ENCODE results near the gene RAC2.

DNA sequence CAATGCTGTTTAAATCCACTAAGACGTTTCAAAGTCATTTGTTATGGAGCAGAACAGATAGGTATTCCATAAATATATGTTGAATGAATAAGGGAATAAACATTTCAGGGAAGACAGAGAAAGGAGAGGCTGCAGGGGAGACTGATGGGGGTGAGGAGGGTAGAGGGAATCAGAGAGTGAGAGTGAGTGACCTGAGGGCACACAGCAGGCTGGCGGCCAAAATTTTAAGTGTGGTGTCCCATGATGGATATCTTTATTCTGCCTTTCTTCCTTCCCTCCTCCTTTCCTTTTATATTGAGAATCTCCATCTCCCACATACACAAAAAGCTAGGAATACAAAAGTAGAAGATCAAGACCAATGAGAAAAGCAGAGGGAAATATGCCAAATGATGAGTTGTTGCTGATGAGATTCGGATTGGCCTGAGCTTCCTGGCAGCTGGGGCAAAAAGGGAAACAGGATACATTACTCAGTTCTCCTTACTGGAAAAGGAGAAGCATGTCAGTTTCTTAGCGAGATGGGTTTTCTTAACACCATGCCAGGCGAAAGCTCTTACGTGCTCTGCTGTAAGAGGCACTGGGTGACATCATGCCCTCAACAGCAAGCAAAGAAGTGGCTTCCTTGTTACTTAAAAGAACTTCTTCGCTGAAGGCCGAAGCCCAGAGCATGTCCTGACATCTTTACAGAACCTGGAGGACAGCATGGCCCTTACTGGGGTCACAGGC lies 27.0 kb upstream of the RAC2 start:
- TF ChIP-seq, protein P1, sequence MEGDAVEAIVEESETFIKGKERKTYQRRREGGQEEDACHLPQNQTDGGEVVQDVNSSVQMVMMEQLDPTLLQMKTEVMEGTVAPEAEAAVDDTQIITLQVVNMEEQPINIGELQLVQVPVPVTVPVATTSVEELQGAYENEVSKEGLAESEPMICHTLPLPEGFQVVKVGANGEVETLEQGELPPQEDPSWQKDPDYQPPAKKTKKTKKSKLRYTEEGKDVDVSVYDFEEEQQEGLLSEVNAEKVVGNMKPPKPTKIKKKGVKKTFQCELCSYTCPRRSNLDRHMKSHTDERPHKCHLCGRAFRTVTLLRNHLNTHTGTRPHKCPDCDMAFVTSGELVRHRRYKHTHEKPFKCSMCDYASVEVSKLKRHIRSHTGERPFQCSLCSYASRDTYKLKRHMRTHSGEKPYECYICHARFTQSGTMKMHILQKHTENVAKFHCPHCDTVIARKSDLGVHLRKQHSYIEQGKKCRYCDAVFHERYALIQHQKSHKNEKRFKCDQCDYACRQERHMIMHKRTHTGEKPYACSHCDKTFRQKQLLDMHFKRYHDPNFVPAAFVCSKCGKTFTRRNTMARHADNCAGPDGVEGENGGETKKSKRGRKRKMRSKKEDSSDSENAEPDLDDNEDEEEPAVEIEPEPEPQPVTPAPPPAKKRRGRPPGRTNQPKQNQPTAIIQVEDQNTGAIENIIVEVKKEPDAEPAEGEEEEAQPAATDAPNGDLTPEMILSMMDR (IDR thresholded peaks at IDR 0.05): no peak
- no peak for TF ChIP-seq POLR2A (IDR thresholded peaks at IDR 0.05)
- peak in 1 of 2 donors; percentile 50 for TF ChIP-seq POLR2AphosphoS5 (IDR thresholded peaks at IDR 0.05)
- no peak for TF ChIP-seq EP300 (IDR thresholded peaks at IDR 0.05)
